Spinal cord (tissue), 10 donors: Measurements from ENCODE around the gene KYNU. TPM values are rescaled to one million over a fixed set of nuclear protein-coding genes. Genes with fewer than 3 reads are reported as not detected.

Source experiments
- DNase-seq, 6 donors: peaks; one replicate each; pipeline versions ENCODE4 v3.0.0 to v3.0.0-alpha.2; 2013 to 2015; ENCODE audit warnings: low spot score in 6 of 6, low read depth in 4 of 6
- H3K27ac ChIP-seq: one replicate; pipeline ENCODE4 v1.5.1; 2013; ENCODE audit warnings: low read depth, low read length, control low read depth
- H3K27me3 ChIP-seq: one replicate; pipeline ENCODE4 v1.6.1; 2013; ENCODE audit warnings: low read length; ENCODE audit not compliant: control insufficient read depth, insufficient read depth
- H3K36me3 ChIP-seq: one replicate; pipeline ENCODE4 v1.6.1; 2013; ENCODE audit warnings: low read length; ENCODE audit not compliant: control insufficient read depth, insufficient read depth
- H3K4me1 ChIP-seq: one replicate; pipeline ENCODE4 v1.6.1; 2013; ENCODE audit warnings: low read length; ENCODE audit not compliant: control insufficient read depth, insufficient read depth
- H3K4me3 ChIP-seq: one replicate; pipeline ENCODE4 v1.5.1; 2013; ENCODE audit warnings: low read depth, low read length, control low read depth
- H3K9me3 ChIP-seq: one replicate; pipeline ENCODE4 v1.6.1; 2013; ENCODE audit warnings: low read length; ENCODE audit not compliant: control insufficient read depth, insufficient read depth
- WGBS: methylation state at CpG from one replicate; pipeline ENCODE4 v1.1.5; 2013; ENCODE audit warnings: missing lambda C conversion rate; ENCODE audit not compliant: insufficient coverage; 5-methylcytosine and 5-hydroxymethylcytosine counted together
- polyA plus RNA-seq, 2 donors: library from polyadenylated mRNA; unstranded; fragments of 120-200 nt; gene quantifications; one replicate each; pipeline ENCODE4 v1.2.1, GENCODE V29; 2013; ENCODE audit not compliant: insufficient read length in 2 of 2
- total RNA-seq, 2 donors: library from RNA; depleted of rRNA in 1 of 2; stranded (reverse); fragments of 120-200 nt in 1 of 2; fragments of >200 nt in 1 of 2; gene quantifications; one replicate each; pipeline versions ENCODE4 v1.2.3 to v1.2.4, GENCODE V29; 2013 to 2014
- donor health status: healthy.

The KYNU gene
- total and polyA plus RNA-seq, 4 donors, result 0.39 to 2.4 (median 1.2) TPM

DNA sequence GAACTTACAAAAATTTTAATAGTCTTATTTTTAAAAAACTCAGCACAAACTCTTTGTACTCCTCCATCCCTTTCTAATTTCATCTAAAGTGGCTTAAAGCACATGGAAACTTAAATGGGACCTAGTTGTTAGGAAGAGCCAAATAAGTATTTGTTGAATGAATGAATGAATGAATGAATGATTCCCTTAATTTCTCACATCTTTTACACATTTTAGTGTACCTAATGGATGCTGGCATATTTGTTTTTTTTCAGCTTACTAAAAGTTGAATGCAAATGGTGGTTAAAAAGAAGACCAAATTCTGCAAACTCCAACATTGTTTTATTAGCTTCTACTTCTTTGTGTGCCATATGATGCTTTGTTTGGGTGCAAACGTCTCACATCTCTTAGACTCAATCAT is 89.6 kb downstream of the KYNU start:
- Histone ChIP-seq H3K36me3 (no peaks in the 10 kb centered on the region), H3K27me3 (no peaks in the 10 kb centered on the region), H3K4me1 (no peaks in the 10 kb centered on the region), H3K4me3 (no peak overlapping the region), H3K27ac (no peak overlapping the region), H3K9me3 (peaks cover 3% of the 10 kb centered on the region)
- no CpG with 5 or more reads among the region's 1 CpG for WGBS
- DNase-seq, result no peak

DNA sequence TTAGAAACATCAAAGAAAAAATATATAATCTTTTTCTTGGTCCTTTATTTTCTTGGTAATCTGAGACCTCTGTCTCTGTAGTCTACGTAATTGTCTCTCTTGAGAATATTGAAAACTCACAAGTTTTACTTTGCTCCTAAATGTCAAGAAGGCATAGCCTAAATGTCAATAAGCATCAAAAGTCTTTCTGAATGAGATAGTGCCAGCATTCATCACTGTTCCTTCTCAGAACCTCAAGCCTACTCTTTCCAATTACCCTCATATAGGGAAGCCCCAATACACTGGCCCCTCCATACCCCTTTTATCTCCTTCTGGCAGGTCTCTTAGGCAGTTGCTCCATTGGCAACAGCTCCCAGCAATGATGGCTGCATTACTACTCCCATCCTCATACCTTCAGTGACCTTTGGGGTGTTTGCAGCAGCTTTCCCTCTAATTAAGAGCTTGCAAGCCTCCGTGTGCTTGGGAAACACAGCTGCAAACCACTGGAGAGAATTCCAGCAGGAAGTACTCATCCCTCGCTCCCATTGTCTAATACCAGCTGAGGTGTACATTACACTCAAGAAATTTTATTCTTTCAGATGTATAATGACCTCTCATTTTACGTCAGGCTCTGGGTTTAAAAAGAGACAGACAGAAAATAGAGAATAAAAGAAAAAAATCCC is 95.8 kb downstream of the KYNU start:
- Histone ChIP-seq H3K9me3 (no peaks in the 10 kb centered on the region), H3K4me1 (no peaks in the 10 kb centered on the region), H3K4me3 (no peak overlapping the region), H3K27ac (no peak overlapping the region), H3K27me3 (no peaks in the 10 kb centered on the region), H3K36me3 (no peaks in the 10 kb centered on the region)
- WGBS, result no CpG with 5 or more reads among the region's 4 CpGs
- DNase-seq, result no peak

DNA sequence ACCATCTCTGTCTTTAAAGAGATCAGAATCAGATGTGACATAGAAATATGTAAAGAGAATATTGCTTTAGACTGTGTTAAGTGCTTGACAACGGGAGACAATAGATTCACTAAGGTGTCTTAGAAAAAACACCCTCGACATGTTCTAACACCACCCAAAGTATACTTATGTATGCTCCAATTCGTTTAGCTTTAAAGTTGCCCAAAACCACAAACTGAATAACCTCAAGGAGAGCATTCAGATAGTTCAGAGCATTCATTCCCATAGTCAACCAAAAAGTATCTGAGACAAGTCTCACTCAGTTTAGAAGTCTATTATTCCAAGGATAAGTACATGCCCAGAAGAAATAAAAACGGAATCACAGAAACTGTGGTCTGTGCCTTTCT is 96.4 kb downstream of the KYNU start:
- no peak overlapping the region for H3K4me3 ChIP-seq
- no peaks in the 10 kb centered on the region for H3K36me3 ChIP-seq
- no peaks in the 10 kb centered on the region for H3K4me1 ChIP-seq
- DNase-seq, result no peak
- 69% methylated on average over 3 of the region's 4 CpGs for WGBS
- H3K27ac ChIP-seq, result no peak overlapping the region
- H3K9me3 ChIP-seq, result no peaks in the 10 kb centered on the region
- H3K27me3 ChIP-seq, result no peaks in the 10 kb centered on the region

DNA sequence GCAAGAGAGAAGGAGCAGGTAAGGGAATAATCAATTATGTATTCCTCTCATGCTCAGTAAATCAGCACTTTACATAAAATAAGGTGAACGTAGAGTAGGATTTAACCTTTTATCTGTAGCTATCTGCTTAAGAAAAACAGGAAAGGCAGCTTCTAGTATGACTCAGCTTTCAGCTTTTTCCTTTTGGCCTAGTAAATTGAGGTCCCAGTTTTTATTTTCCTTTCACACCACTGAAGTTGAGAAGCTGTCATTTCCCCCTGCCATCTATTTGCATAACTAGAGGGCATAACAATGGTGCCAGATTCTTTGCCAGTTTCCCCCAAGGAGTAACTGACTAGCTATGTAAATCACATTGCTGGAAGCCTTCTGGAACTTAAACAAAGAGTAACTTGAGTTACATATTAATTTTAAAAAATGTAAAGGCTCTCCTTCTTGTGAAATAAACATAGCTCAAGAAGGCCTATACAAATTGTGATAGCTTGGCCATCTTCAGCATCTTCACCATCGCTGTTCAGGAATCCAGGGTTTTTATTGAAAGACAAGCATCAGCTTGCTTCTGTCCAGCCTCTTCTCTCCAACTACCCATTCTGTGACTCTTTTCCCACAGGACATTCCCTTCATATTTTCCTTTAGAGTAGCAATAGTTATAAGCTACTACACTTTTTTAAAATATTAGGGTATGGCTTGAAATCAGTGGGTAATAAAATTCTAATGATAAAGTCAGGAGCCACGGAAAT is 97.0 kb downstream of the KYNU start:
- peak in 1 of 6 donors; percentile 59 for DNase-seq
- H3K4me1 ChIP-seq, result no peaks in the 10 kb centered on the region
- H3K4me3 ChIP-seq, result no peak overlapping the region
- no peaks in the 10 kb centered on the region for H3K36me3 ChIP-seq
- no peaks in the 10 kb centered on the region for H3K27me3 ChIP-seq
- no peak overlapping the region for H3K27ac ChIP-seq
- WGBS, result 73% methylated on average over 1 of the region's 3 CpGs
- H3K9me3 ChIP-seq, result no peaks in the 10 kb centered on the region

DNA sequence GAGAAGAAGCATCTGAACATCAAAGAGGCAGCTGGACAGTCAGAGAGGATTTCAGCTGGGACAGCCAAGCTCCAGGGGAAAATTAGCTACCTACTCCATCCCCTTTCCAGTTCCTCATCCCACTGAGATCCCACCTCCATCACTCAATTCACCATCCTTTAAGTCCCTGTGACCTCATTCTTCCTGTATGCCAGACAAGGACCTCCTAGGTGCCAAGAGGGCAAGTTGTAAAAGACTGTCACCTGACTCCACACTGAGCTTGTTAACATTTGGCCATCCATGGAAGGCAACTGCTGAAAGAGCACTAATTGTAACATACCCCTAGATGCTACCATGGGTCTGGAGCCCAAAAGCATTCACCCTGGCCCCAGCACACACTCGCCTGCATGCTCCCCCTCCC is 97.8 kb downstream of the KYNU start:
- Histone ChIP-seq H3K9me3 (no peaks in the 10 kb centered on the region), H3K27me3 (no peaks in the 10 kb centered on the region), H3K4me1 (no peaks in the 10 kb centered on the region), H3K36me3 (no peaks in the 10 kb centered on the region), H3K4me3 (no peak overlapping the region), H3K27ac (no peak overlapping the region)
- DNase-seq, result no peak
- 100% methylated on average over 1 of the region's 1 CpG for WGBS

DNA sequence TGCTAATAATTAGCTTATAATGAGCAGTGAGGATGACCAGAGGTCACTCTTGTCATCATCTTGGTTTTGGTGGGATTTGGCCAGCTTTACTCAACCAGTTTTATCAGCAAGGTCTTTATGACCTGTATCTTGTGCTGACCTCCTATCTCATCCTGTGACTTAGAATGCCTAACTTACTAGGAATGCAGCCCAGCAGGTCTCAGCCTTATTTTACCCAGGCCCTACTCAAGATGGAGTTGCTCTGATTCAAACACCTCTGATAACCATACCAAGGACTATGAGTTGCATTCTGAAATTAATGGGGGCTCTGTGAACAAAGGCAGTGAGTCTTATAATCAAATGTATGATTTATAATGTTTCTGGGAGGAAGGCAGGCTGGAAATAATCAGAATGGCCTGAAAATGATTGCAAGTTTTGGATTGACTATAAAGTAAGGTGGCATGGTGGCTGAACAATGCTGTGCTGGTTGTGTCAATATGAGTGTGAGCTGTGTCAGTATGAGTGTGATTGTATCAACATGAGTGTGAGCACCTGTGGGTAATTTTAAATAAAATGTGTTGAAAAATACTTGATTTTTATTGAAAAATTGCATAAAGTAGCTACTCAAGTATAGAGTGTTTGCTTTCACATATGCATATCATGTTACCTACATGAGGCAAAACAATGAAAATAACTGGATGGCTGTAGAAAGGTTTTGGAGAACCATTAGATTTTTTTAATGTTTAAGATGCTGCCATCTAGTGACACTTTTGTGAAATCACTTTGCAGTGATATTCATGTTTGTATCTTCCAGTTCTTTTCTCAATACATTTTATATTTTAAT is 103.0 kb downstream of the KYNU start:
- DNase-seq, result peak in 3 of 6 donors; percentile 7 to 81 (median 40)
- H3K27me3 ChIP-seq, result no peaks in the 10 kb centered on the region
- H3K4me1 ChIP-seq, result no peaks in the 10 kb centered on the region
- H3K4me3 ChIP-seq, result no peak overlapping the region
- H3K27ac ChIP-seq, result no peak overlapping the region
- no peaks in the 10 kb centered on the region for H3K36me3 ChIP-seq
- H3K9me3 ChIP-seq, result no peaks in the 10 kb centered on the region

DNA sequence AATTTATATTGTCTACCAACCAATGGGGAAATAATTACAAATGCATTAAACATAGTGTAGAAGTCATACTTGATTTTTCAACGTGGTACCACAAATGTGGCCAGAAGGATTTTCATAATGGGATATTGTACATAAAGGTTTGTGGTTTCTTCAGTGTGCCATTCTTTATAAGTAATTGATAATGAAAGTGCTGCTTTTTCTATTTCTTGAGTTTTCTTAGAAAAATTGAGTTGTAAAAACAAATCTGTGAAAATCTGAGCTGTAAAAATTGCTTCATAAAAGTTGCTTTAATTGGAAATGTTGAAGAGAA is 103.6 kb downstream of the KYNU start:
- no peak for DNase-seq
- no peak overlapping the region for H3K4me3 ChIP-seq
- H3K27me3 ChIP-seq, result no peaks in the 10 kb centered on the region
- WGBS, result no CpG with 5 or more reads among the region's 1 CpG
- H3K36me3 ChIP-seq, result no peaks in the 10 kb centered on the region
- no peaks in the 10 kb centered on the region for H3K4me1 ChIP-seq
- H3K27ac ChIP-seq, result no peak overlapping the region
- H3K9me3 ChIP-seq, result no peaks in the 10 kb centered on the region

DNA sequence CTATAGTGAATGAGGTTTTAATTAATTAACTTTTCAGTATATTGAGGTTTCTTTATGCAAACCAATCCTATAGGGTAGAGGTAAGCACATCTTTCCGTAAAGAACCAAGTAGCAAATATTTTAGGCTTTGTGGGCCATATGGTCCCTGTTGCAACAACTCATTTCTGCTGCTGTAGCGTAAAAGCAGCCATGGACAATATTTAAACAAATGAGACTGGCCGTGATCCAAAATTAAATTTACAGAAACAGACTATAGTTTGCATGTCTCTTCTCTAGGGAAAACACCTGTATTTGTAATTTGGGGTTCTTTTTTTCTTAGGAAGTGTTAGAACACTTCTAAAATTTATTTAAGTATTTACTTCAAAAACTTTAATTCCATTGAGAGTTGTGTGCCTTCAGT is 104.3 kb downstream of the KYNU start:
- no peak overlapping the region for H3K4me3 ChIP-seq
- no peaks in the 10 kb centered on the region for H3K4me1 ChIP-seq
- DNase-seq, result no peak
- no peak overlapping the region for H3K27ac ChIP-seq
- WGBS, result 100% methylated on average over 2 of the region's 3 CpGs
- no peaks in the 10 kb centered on the region for H3K36me3 ChIP-seq
- no peaks in the 10 kb centered on the region for H3K27me3 ChIP-seq
- no peaks in the 10 kb centered on the region for H3K9me3 ChIP-seq

DNA sequence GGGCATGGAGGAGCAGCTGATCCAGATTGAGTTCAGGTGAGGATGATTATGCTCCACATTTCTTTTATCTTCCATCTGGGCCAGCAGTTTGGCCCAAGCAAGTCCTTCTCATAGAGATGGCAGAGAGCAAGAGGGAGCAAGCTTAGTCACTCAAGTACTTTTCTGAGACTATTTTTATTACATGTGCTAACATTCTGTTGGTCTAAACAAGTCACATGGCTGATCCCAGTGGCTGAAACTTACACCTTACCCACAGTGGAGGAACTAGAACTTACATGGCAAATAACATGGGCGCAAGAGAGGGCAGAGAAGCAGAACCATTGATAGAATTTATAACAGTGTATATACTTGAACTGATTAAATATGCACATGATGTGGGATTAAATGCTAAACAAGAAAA is 105.7 kb downstream of the KYNU start:
- no peaks in the 10 kb centered on the region for H3K9me3 ChIP-seq
- H3K36me3 ChIP-seq, result no peaks in the 10 kb centered on the region
- WGBS, result no CpG with 5 or more reads among the region's 1 CpG
- no peak for DNase-seq
- no peak overlapping the region for H3K27ac ChIP-seq
- no peak overlapping the region for H3K4me3 ChIP-seq
- H3K27me3 ChIP-seq, result no peaks in the 10 kb centered on the region
- no peaks in the 10 kb centered on the region for H3K4me1 ChIP-seq

DNA sequence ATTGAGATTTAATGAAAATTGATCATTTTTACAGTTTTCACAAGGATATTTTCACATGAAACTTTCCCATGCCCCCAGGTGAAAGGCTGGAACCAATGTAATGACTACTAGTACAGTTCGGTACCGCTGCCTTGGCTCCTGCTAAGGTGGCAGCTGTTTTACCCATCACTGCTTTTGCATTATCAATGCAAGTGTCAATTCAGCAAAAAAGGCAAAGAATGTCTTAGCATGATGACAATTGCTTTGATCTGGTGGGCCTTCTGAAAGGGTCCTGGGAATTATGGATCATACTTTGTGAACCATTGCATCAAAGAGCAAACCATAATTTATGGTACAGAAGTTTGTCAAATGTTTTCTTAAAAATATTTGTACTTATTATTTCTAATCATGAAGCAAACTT is 107.2 kb downstream of the KYNU start:
- DNase-seq, result no peak
- Histone ChIP-seq H3K9me3 (no peaks in the 10 kb centered on the region), H3K36me3 (no peaks in the 10 kb centered on the region), H3K27me3 (no peaks in the 10 kb centered on the region), H3K27ac (no peak overlapping the region), H3K4me1 (no peaks in the 10 kb centered on the region), H3K4me3 (no peak overlapping the region)
- WGBS, result 100% methylated on average over 2 of the region's 2 CpGs
